Activated naive CD8-positive, alpha-beta T cell (primary cell): ENCODE results near the gene NDUFV2.

Experiments
- H3K27ac Mint-ChIP-seq: one replicate; pipeline ENCODE4 v1.8.0; 2021; ENCODE audit warnings: mixed read lengths
- H3K27me3 Mint-ChIP-seq: one replicate; pipeline ENCODE4 v1.8.0; 2021; ENCODE audit warnings: mixed read lengths
- H3K36me3 Mint-ChIP-seq: one replicate; pipeline ENCODE4 v1.8.0; 2021; ENCODE audit warnings: mixed read lengths
- H3K4me1 Mint-ChIP-seq: one replicate; pipeline ENCODE4 v1.8.0; 2021; ENCODE audit warnings: low read depth, mixed read lengths
- H3K4me3 Mint-ChIP-seq: one replicate; pipeline ENCODE4 v1.8.0; 2021; ENCODE audit warnings: mild to moderate bottlenecking, mixed read lengths
- H3K9me3 Mint-ChIP-seq: one replicate; pipeline ENCODE4 v1.8.0; 2021; ENCODE audit warnings: low read depth, mixed read lengths

Gene NDUFV2

DNA sequence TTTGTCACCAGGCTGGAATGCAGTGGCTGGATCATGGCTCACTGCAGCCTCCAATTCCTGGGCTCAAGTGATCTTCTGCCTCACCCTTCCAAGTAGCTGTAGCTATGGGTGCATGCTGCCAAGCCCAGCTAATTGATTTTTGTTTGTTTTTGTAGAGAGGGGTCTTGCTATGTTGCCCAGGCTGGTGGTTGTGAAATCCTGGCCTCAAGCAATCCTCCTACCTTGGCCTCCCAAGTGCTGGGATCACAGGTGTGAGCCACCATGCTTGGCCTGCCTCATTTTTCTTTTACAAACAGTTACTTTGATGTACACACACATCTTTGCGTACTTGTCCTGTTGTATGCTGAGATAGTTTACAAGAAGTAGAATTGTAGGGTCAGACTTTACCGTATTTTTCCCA is 21.0 kb downstream of the NDUFV2 start:
- Mint-ChIP-seq H3K4me3 (peak overlapping the region; percentile 42), H3K27me3 (no peaks in the 10 kb centered on the region), H3K36me3 (peaks cover 25% of the 10 kb centered on the region), H3K9me3 (no peaks in the 10 kb centered on the region), H3K27ac (peak overlapping the region; percentile 79), H3K4me1 (peaks cover 70% of the 10 kb centered on the region)

GRCh38 chr18:9124824-9125223 is 22.3 kb downstream of the NDUFV2 start:
- Mint-ChIP-seq H3K36me3 (peaks cover 24% of the 10 kb centered on the region), H3K4me3 (no peak overlapping the region), H3K4me1 (peaks cover 70% of the 10 kb centered on the region), H3K27me3 (no peaks in the 10 kb centered on the region), H3K9me3 (no peaks in the 10 kb centered on the region), H3K27ac (no peak overlapping the region)

GRCh38 chr18:9126337-9126736 is 23.8 kb downstream of the NDUFV2 start:
- H3K4me3 Mint-ChIP-seq: no peak overlapping the region
- H3K27me3 Mint-ChIP-seq: no peaks in the 10 kb centered on the region
- H3K9me3 Mint-ChIP-seq: no peaks in the 10 kb centered on the region
- H3K36me3 Mint-ChIP-seq: peaks cover 22% of the 10 kb centered on the region
- peaks cover 68% of the 10 kb centered on the region for H3K4me1 Mint-ChIP-seq
- H3K27ac Mint-ChIP-seq: peak overlapping the region; percentile 70

DNA sequence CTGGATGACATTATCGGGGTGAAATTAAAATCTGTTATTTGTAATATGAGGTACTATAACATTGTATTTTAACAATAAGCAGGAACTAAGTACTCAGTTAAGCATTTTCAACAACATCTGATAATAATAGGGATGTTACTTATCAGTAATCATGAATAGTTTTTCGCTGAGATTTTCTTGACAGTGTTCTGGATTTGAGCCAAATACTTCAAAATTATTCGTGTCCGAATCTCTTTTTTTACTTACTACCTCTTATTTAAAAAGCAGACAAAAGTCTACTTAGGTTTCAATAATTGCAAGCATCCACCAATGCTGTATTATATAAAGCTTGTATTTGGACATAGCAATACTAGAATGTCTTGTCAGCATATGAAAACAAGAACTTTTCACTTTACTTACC is 27.7 kb downstream of the NDUFV2 start:
- Mint-ChIP-seq H3K27me3 (no peaks in the 10 kb centered on the region), H3K36me3 (peaks cover 18% of the 10 kb centered on the region), H3K27ac (peak overlapping the region; percentile 88), H3K4me1 (peaks cover 67% of the 10 kb centered on the region), H3K9me3 (no peaks in the 10 kb centered on the region), H3K4me3 (no peak overlapping the region)

DNA sequence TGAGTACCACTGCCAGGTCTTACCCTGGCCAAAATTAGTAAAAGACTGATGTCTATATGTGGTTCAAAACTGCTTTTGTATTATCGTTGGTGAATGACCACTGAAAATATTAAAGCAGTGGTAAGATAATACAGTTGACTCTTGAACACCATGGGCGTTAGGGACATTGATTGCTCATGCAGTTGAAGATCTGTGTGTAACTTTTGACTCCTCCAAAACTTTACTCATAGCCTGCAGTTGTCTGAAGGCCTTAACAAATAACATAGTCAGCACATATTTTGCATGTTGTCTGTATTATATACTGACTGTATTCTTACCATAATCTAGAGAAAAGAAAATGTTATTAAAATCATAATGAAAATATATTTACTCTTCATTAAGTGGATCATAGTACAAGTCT is 28.3 kb downstream of the NDUFV2 start:
- no peaks in the 10 kb centered on the region for H3K9me3 Mint-ChIP-seq
- peak overlapping the region; percentile 69 for H3K27ac Mint-ChIP-seq
- H3K4me3 Mint-ChIP-seq: no peak overlapping the region
- peaks cover 17% of the 10 kb centered on the region for H3K36me3 Mint-ChIP-seq
- H3K4me1 Mint-ChIP-seq: peaks cover 67% of the 10 kb centered on the region
- no peaks in the 10 kb centered on the region for H3K27me3 Mint-ChIP-seq

DNA sequence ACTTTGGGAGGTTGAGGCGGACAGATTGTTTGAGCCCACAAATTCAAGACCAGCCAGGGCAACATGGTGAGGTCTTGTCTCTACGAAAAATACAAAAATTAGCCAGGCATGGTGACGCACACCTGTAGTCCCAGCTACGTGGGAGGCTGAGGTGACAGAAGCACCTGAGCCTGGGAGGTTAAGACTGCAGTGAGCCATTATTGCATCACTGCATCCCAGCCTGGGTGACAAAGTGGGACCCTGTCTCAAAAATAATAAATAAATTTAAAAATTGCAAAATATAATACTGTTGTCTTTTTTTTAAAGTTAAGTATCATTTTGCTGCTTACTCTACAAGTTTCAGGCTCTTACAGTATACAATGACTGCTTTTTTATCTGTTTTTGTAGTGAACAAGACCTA is 30.1 kb downstream of the NDUFV2 start:
- H3K4me1 Mint-ChIP-seq: peaks cover 60% of the 10 kb centered on the region
- H3K9me3 Mint-ChIP-seq: no peaks in the 10 kb centered on the region
- no peaks in the 10 kb centered on the region for H3K27me3 Mint-ChIP-seq
- peaks cover 15% of the 10 kb centered on the region for H3K36me3 Mint-ChIP-seq
- peak overlapping the region; percentile 92 for H3K27ac Mint-ChIP-seq
- H3K4me3 Mint-ChIP-seq: no peak overlapping the region

GRCh38 chr18:9133225-9133624 is 30.7 kb downstream of the NDUFV2 start:
- peaks cover 60% of the 10 kb centered on the region for H3K4me1 Mint-ChIP-seq
- H3K4me3 Mint-ChIP-seq: peak overlapping the region; percentile 1
- H3K9me3 Mint-ChIP-seq: no peaks in the 10 kb centered on the region
- peak overlapping the region; percentile 92 for H3K27ac Mint-ChIP-seq
- peaks cover 12% of the 10 kb centered on the region for H3K36me3 Mint-ChIP-seq
- no peaks in the 10 kb centered on the region for H3K27me3 Mint-ChIP-seq

DNA sequence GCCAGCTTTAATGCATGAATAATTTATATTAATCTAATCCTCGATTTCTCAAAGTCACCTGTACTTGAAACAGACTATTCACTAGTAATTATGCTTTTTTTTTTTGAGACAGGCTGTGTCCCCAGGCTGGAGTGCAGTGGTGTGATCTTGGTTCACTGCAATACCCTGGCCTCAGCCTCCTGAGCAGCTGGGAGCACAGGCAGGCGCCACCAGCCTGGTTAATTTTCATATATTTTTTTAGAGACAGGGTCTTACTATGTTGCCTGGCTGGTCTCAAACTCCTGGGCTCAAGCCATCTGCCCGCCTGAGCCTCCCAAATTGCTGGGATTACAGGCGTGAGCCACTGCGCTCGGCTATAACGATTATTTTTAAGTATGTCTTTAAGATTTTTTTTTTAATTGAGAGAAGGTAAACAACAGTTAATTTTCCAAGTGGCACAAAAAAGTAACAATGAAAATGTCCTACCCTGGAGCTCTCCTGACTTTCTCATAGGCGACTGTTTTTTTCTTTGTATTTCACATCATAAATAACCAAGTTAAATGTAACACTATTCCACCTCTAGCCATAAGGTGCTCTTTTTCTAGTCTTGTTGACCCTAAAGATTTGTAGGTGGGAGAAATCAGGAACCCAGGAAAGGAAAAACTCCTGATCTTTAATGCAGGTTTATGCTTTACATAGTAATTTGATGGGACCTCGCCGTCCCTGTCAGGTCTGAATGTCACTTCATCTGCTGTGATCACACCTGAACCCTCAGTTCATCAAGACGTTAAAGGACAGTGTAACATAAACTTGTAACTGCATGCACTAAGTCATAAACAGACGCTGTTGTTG is 32.8 kb downstream of the NDUFV2 start:
- Mint-ChIP-seq H3K27me3 (no peaks in the 10 kb centered on the region), H3K4me3 (peak overlapping the region; percentile 95), H3K4me1 (peaks cover 64% of the 10 kb centered on the region), H3K27ac (peak overlapping the region; percentile 99), H3K36me3 (peaks cover 4% of the 10 kb centered on the region), H3K9me3 (no peaks in the 10 kb centered on the region)

DNA sequence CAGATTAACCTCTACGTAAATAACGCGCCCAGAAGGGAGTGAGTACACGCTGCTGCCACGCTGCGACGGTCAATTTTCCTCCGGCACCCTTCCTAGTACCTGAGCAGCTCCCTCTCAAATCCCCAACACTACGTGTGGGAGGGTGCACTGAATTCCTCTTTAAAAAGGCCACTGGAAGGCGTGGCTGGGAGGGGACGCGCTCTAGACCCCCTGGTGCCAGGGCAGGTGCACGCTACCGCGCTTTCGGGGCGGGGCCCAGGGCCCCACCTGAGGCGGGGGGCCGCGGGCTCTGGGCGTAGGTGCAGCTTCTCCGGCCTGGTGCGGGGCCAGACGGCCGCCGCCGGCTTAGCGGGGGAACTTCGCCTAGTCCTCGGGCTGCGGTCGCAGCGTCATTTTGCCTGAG is 33.4 kb downstream of the NDUFV2 start:
- peaks cover 66% of the 10 kb centered on the region for H3K4me1 Mint-ChIP-seq
- peak overlapping the region; percentile 99 for H3K27ac Mint-ChIP-seq
- H3K4me3 Mint-ChIP-seq: peak overlapping the region; percentile 95
- H3K27me3 Mint-ChIP-seq: no peaks in the 10 kb centered on the region
- H3K9me3 Mint-ChIP-seq: no peaks in the 10 kb centered on the region
- peaks cover 4% of the 10 kb centered on the region for H3K36me3 Mint-ChIP-seq

DNA sequence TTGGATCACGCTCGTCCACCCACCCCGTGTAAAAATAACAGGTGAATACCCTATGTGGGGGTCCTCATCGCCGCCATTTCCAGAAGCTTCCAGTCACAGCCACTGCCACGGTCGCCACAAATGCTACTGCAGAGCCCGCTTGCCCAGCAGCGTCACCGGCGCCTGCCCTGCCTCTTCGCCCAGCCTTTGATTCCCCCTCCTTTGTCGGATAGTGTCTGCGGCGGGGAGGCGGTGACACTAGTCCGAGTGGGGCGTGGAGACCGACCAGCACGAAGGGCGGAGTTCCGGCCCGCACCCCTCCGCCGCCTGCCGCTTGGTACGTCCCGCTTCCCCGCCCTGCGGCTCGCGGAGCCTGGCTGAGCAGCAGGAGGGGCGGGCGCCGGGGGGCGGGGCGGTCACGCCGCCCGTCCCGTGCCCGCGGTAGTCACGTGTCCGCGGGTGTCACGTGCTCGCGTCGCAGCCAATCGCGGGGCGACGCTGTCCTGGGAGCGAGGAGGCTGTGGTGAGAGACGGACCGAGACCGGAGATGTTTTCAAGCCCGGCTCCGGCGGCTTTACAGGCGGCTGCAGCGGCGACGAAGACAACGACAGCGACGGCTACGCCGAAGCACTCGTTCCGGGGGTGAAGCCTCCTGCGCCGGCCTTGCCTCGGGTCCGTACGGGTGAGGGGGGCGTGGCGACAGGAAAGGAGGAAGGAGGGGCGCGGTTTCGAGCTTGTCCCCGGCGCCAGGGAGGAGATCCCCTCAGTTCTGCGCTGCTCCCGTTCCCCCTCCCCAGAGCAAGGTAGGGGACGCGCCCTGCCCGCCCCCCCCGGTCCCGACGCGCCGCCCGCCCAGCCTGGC is 34.0 kb downstream of the NDUFV2 start, which contains the start of gene ANKRD12:
Gene ANKRD12, plus strand, starts transcription at position 467 of the 841 bp plus-strand sequence. CDS start 45,652 bp downstream, outside the sequence.
- peak within 1 kb of the TSS; percentile 96 for H3K4me3 Mint-ChIP-seq
- no peaks in the 10 kb centered on the region for H3K27me3 Mint-ChIP-seq
- H3K9me3 Mint-ChIP-seq: no peaks in the 10 kb centered on the region
- H3K4me1 Mint-ChIP-seq: peaks cover 68% of the 10 kb centered on the region
- H3K36me3 Mint-ChIP-seq: peaks cover 4% of the 10 kb centered on the region
- H3K27ac Mint-ChIP-seq: peak within 1 kb of the TSS; percentile 99

GRCh38 chr18:9137168-9138066 is 34.9 kb downstream of the NDUFV2 start:
- peak overlapping the region; percentile 99 for H3K27ac Mint-ChIP-seq
- H3K4me1 Mint-ChIP-seq: peaks cover 70% of the 10 kb centered on the region
- H3K4me3 Mint-ChIP-seq: peak overlapping the region; percentile 96
- H3K9me3 Mint-ChIP-seq: no peaks in the 10 kb centered on the region
- H3K27me3 Mint-ChIP-seq: no peaks in the 10 kb centered on the region
- peaks cover 3% of the 10 kb centered on the region for H3K36me3 Mint-ChIP-seq

DNA sequence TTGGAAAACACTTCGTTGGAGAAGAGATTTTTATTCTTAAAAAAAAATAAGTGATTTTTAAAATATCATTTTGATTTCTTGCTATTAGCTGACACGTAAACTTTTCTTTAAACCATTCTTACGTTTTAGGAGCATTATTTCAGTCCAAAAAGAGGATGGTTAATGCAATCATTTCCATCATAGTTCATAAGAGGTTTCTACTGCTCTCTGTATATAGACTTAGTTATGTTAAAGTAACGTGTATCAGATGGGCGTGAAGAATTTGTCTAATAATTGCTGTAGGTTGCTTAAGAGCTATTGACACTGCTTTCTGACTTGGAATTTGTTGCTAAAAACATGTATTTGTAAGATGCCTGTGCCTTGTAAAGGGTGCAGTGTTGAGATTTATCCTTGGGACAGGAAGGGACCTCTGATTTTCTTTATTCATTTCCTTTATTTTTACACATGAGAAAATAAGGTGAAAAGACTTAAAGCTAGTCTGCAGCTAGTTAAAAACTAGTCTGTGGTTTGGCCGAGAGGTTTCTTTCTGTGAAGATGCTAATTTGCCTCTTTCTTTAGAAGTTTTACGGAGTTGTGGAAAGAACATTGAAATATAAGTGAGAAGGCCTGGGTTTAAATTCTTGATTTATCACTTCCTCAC is 37.0 kb downstream of the NDUFV2 start:
- Mint-ChIP-seq H3K4me1 (peaks cover 73% of the 10 kb centered on the region), H3K36me3 (peaks cover 3% of the 10 kb centered on the region), H3K27ac (peak overlapping the region; percentile 96), H3K4me3 (peak overlapping the region; percentile 96), H3K27me3 (no peaks in the 10 kb centered on the region), H3K9me3 (no peaks in the 10 kb centered on the region)

DNA sequence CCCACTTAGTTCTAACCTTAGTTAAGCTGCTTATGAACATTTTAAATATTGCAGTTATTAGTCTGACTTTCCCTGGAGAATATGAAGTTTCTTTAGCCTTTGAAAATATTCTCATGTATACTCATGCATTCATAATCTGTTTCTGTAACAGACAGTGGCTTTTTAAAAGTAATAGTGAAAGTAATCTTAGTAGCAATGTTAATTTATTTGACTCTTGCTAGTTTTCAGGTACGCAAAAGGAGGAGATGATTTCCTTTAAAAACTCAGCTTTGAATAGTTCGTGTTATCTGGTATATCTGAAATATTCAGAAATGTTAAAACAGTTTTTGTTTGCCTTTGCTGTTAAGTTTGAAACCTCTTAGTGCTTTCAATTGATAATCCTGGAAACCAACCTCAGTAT is 37.9 kb downstream of the NDUFV2 start:
- H3K9me3 Mint-ChIP-seq: no peaks in the 10 kb centered on the region
- peaks cover 3% of the 10 kb centered on the region for H3K36me3 Mint-ChIP-seq
- H3K4me3 Mint-ChIP-seq: peak overlapping the region; percentile 96
- H3K27me3 Mint-ChIP-seq: no peaks in the 10 kb centered on the region
- peaks cover 75% of the 10 kb centered on the region for H3K4me1 Mint-ChIP-seq
- peak overlapping the region; percentile 96 for H3K27ac Mint-ChIP-seq

GRCh38 chr18:9140984-9141383 is 38.5 kb downstream of the NDUFV2 start:
- Mint-ChIP-seq H3K4me1 (peaks cover 76% of the 10 kb centered on the region), H3K36me3 (peaks cover 3% of the 10 kb centered on the region), H3K9me3 (no peaks in the 10 kb centered on the region), H3K27ac (peak overlapping the region; percentile 96), H3K27me3 (no peaks in the 10 kb centered on the region), H3K4me3 (peak overlapping the region; percentile 96)
